SK-N-SH treated with all-trans-retinoic acid at 6 μM for 48 hours (cell line): ENCODE measurements around the gene ANK3.

Source experiments
- ATAC-seq: fragments of 200-7000 bp; cut with Tn5 transposase; 3 replicates; pipeline ENCODE4 v1.9.1; 2020; ENCODE audit warnings: mild to moderate bottlenecking, moderate library complexity
- ARNTL ChIP-seq: fragments of 450-650 bp; formaldehyde crosslinking; IDR thresholded peaks from 2 replicates; pipeline ENCODE4 v1.5.0; 2020; ENCODE audit warnings: low read depth, mild to moderate bottlenecking, moderate library complexity, borderline replicate concordance
- BACH2 ChIP-seq: fragments of 250-450 bp; sonication (Bioruptor Pico); IDR thresholded peaks from 2 replicates; pipeline ENCODE4 v1.9.0; 2021; ENCODE audit warnings: mild to moderate bottlenecking, borderline replicate concordance
- CREB5 ChIP-seq: fragments of 250-450 bp; sonication (Bioruptor Pico); IDR thresholded peaks from 2 replicates; pipeline ENCODE4 v1.5.1; 2020; ENCODE audit warnings: low read depth, mild to moderate bottlenecking, moderate library complexity
- CSDC2 ChIP-seq: fragments of 250-450 bp; sonication (Bioruptor Pico); IDR thresholded peaks from 2 replicates; pipeline ENCODE4 v1.5.0; 2020; ENCODE audit warnings: mild to moderate bottlenecking, moderate library complexity
- ESRRG ChIP-seq: fragments of 250-450 bp; sonication (Bioruptor Pico); IDR thresholded peaks from 2 replicates; pipeline ENCODE4 v1.6.1; 2021; ENCODE audit warnings: mild to moderate bottlenecking
- GLIS3 ChIP-seq: fragments of 250-450 bp; sonication (Bioruptor Pico); IDR thresholded peaks from 2 replicates; pipeline ENCODE4 v1.5.0; 2020; ENCODE audit warnings: mild to moderate bottlenecking, moderate library complexity
- ISL1 ChIP-seq: fragments of 250-450 bp; sonication (Bioruptor Pico); IDR thresholded peaks from 2 replicates; pipeline ENCODE4 v2.1.2; 2022; ENCODE audit warnings: mild to moderate bottlenecking, moderate library complexity
- OSR1 ChIP-seq: fragments of 250-450 bp; sonication (Bioruptor Pico); IDR thresholded peaks from 2 replicates; pipeline ENCODE4 v1.8.0; 2022; ENCODE audit warnings: moderate library complexity, mild to moderate bottlenecking, inconsistent platforms
- POU6F1 ChIP-seq: fragments of 250-450 bp; sonication (Bioruptor Pico); IDR thresholded peaks from 2 replicates; pipeline ENCODE4 v1.8.0; 2021; ENCODE audit warnings: low read depth, mild to moderate bottlenecking, moderate library complexity, borderline replicate concordance
- PPARA ChIP-seq: fragments of 250-450 bp; sonication (Bioruptor Pico); IDR thresholded peaks from 2 replicates; pipeline ENCODE4 v1.5.0; 2020; ENCODE audit warnings: mild to moderate bottlenecking, borderline replicate concordance
- RARB ChIP-seq: fragments of 250-450 bp; sonication (Bioruptor Pico); IDR thresholded peaks from 2 replicates; pipeline ENCODE4 v1.8.0; 2021; ENCODE audit warnings: mild to moderate bottlenecking, moderate library complexity
- SNAI2 ChIP-seq: fragments of 250-450 bp; sonication (Bioruptor Pico); IDR thresholded peaks from 2 replicates; pipeline ENCODE4 v1.5.0; 2020; ENCODE audit warnings: mild to moderate bottlenecking, moderate library complexity
- TCF4 ChIP-seq: fragments of 250-450 bp; sonication (Bioruptor Pico); IDR thresholded peaks from 2 replicates; pipeline ENCODE4 v1.8.0; 2021; ENCODE audit warnings: mild to moderate bottlenecking, moderate library complexity, borderline replicate concordance
- TSHZ2 ChIP-seq: fragments of 250-450 bp; sonication (Bioruptor Pico); IDR thresholded peaks from 2 replicates; pipeline ENCODE4 v1.5.0; 2020; ENCODE audit warnings: mild to moderate bottlenecking, moderate library complexity
- ZC3H10 ChIP-seq: fragments of 250-450 bp; sonication (Bioruptor Pico); IDR thresholded peaks from 2 replicates; pipeline ENCODE4 v1.5.1; 2021; ENCODE audit warnings: mild to moderate bottlenecking, moderate library complexity
- ZFP30 ChIP-seq: fragments of 450-650 bp; formaldehyde crosslinking; IDR thresholded peaks from 2 replicates; pipeline ENCODE4 v1.5.0; 2022; ENCODE audit warnings: mild to moderate bottlenecking, moderate library complexity
- ZNF70 ChIP-seq: fragments of 450-650 bp; formaldehyde crosslinking; IDR thresholded peaks from 2 replicates; pipeline ENCODE4 v1.5.0; 2020; ENCODE audit warnings: mild to moderate bottlenecking, moderate library complexity
- ZNF8 ChIP-seq: fragments of 450-650 bp; formaldehyde crosslinking; IDR thresholded peaks from 2 replicates; pipeline ENCODE4 v1.5.0; 2020; ENCODE audit warnings: mild to moderate bottlenecking, moderate library complexity
- TF ChIP-seq, protein P1 (sequence below): fragments of 250-450 bp; sonication (Bioruptor Pico); IDR thresholded peaks from 2 replicates; pipeline ENCODE4 v1.5.1; 2021; ENCODE audit warnings: mild to moderate bottlenecking, moderate library complexity

The ANK3 gene

DNA sequence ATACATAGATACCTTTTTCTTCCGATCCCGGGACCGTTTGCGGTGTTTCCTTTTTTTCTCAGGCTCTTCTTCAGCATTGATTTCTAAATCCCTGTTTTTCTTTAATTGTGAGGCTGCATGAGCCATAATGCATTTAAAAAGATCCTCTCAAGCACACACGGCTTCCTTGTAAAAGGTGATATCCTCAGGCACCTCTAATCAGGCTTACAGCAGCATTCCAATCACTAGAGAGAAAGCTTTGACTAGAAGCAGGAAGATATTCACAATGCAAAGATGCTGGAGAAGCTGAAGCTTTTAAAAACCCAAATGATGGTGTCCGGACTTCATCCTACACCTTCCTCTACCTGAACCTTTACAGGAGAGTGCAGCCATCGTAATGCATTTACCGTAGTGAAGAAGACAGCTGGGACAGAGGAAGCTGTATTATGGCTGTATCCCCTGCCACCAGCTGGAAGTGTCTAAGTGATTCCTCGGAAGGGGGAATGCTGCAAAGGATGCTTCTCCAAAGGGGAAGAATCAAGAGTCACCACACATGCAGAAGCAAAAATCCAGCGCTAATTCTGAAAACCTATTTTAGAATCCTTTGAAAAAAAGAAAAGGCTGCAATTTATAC, at the start of gene ANK3:
ANK3 (minus strand) TSS at position 463 of the 613 bp plus-strand sequence; CDS start at position 126, 337 bp downstream.
- ATAC-seq = no peak
- no peak for TF ChIP-seq ZNF8 (CRISPR knock-in tag)
- TF ChIP-seq, protein P1, sequence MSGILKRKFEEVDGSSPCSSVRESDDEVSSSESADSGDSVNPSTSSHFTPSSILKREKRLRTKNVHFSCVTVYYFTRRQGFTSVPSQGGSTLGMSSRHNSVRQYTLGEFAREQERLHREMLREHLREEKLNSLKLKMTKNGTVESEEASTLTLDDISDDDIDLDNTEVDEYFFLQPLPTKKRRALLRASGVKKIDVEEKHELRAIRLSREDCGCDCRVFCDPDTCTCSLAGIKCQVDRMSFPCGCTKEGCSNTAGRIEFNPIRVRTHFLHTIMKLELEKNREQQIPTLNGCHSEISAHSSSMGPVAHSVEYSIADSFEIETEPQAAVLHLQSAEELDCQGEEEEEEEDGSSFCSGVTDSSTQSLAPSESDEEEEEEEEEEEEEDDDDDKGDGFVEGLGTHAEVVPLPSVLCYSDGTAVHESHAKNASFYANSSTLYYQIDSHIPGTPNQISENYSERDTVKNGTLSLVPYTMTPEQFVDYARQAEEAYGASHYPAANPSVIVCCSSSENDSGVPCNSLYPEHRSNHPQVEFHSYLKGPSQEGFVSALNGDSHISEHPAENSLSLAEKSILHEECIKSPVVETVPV (CRISPR knock-in tag) = no peak
- TF ChIP-seq GLIS3 (CRISPR knock-in tag) = no peak
- no peak for TF ChIP-seq TSHZ2 (CRISPR knock-in tag)
- TF ChIP-seq POU6F1 (CRISPR knock-in tag) = no peak
- no peak for TF ChIP-seq CSDC2 (CRISPR knock-in tag)
- TF ChIP-seq ARNTL (CRISPR knock-in tag) = no peak
- TF ChIP-seq ISL1 (CRISPR knock-in tag) = no peak
- no peak for TF ChIP-seq BACH2 (CRISPR knock-in tag)
- TF ChIP-seq CREB5 (CRISPR knock-in tag) = no peak
- no peak for TF ChIP-seq ZFP30 (CRISPR knock-in tag)
- TF ChIP-seq ZNF70 = no peak
- TF ChIP-seq RARB = no peak

DNA sequence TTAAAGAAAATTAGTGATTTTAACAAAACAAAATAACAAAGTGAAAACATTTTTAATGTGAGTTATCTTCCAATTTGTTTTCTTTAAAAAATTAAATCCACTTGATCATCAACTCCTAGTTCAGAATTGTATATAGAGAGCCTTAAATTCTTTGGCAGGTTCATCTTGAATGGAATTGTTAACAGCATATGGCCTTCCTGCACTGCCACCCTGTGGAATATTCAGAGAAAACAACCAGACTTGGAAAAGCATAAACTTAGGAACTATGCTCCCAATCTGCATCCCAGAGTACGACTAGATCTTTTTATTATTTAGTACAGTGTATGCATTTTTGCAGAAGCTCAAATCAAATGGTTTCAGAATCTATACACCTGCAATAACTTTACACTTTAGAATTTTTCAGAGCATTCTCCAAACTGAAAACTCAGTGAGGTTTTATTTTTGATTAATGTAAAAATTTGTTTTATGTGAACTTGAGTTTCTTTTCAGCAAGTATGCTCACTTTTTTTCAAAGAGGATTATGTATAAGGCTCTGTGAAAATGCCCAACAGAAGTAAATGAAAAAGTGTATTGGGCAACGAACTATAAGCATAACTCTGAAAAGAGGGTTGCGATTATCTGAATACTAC, 44.9 kb upstream of the ANK3 start:
- peak; percentile 76 for ATAC-seq
- no peak for TF ChIP-seq SNAI2 (CRISPR knock-in tag)
- no peak for TF ChIP-seq ARNTL (CRISPR knock-in tag)
- TF ChIP-seq ZNF8 (CRISPR knock-in tag) = no peak
- no peak for TF ChIP-seq ZC3H10
- TF ChIP-seq PPARA = no peak
- no peak for TF ChIP-seq CREB5 (CRISPR knock-in tag)
- no peak for TF ChIP-seq GLIS3 (CRISPR knock-in tag)
- TF ChIP-seq, protein P1 (CRISPR knock-in tag) = no peak
- no peak for TF ChIP-seq RARB
- no peak for TF ChIP-seq ZNF70
- no peak for TF ChIP-seq ZFP30 (CRISPR knock-in tag)
- TF ChIP-seq POU6F1 (CRISPR knock-in tag) = no peak
- no peak for TF ChIP-seq OSR1 (CRISPR knock-in tag)
- TF ChIP-seq TCF4 = no peak
- no peak for TF ChIP-seq TSHZ2 (CRISPR knock-in tag)
- no peak for TF ChIP-seq BACH2 (CRISPR knock-in tag)
- no peak for TF ChIP-seq ESRRG (CRISPR knock-in tag)
